Hepatocyte (in vitro differentiated cells): ENCODE measurements around the gene GUCY1A1. TPM values are rescaled to one million over a fixed set of nuclear protein-coding genes. Genes with fewer than 3 reads are reported as not detected.

ENCODE experiments used
- DNase-seq: peaks from one replicate; pipeline ENCODE4 v3.0.0-alpha.2; 2016; ENCODE audit warnings: low spot score
- H2AFZ ChIP-seq: fragments of 200-600 bp; sonication (generic); 2 replicates; pipeline ENCODE4 v1.6.0; 2016; ENCODE audit warnings: antibody characterized with exemption, mild to moderate bottlenecking
- H3K27ac ChIP-seq: fragments of 200-600 bp; sonication (generic); 2 replicates; pipeline ENCODE4 v1.5.1; 2016; ENCODE audit warnings: mild to moderate bottlenecking
- H3K27me3 ChIP-seq: fragments of 200-600 bp; sonication (generic); 2 replicates; pipeline ENCODE4 v1.6.1; 2016
- H3K36me3 ChIP-seq: fragments of 200-600 bp; sonication (generic); replicated peaks from 2 replicates; pipeline ENCODE4 v1.5.1; 2016; ENCODE audit warnings: low read depth; ENCODE audit not compliant: insufficient read depth
- H3K4me1 ChIP-seq: fragments of 200-600 bp; sonication (generic); 2 replicates; pipeline ENCODE4 v1.5.1; 2016; ENCODE audit warnings: mild to moderate bottlenecking, moderate library complexity; ENCODE audit not compliant: insufficient read depth
- H3K4me2 ChIP-seq: fragments of 200-600 bp; sonication (generic); 2 replicates; pipeline ENCODE4 v1.6.0; 2016
- H3K4me3 ChIP-seq: fragments of 200-600 bp; sonication (generic); 2 replicates; pipeline ENCODE4 v1.5.1; 2016; ENCODE audit warnings: mild to moderate bottlenecking
- H3K79me2 ChIP-seq: fragments of 200-600 bp; sonication (generic); 2 replicates; pipeline ENCODE4 v1.6.0; 2017; ENCODE audit warnings: mild to moderate bottlenecking
- H3K9me2 ChIP-seq: fragments of 200-600 bp; sonication (generic); replicated peaks from 2 replicates; pipeline ENCODE4 v1.6.0; 2017; ENCODE audit warnings: mild to moderate bottlenecking; ENCODE audit not compliant: insufficient read depth
- H3K9me3 ChIP-seq: fragments of 200-600 bp; sonication (generic); 2 replicates; pipeline ENCODE4 v1.5.1; 2016; ENCODE audit warnings: low read depth, mild to moderate bottlenecking
- H4K20me1 ChIP-seq: fragments of 200-600 bp; sonication (generic); 2 replicates; pipeline ENCODE4 v1.6.0; 2016; ENCODE audit warnings: mild to moderate bottlenecking; ENCODE audit not compliant: insufficient read depth, poor library complexity, severe bottlenecking
- CTCF ChIP-seq: fragments of 200-600 bp; sonication (generic); IDR thresholded peaks from 2 replicates; pipeline ENCODE4 v1.5.1; 2016; ENCODE audit warnings: antibody characterized with exemption, mild to moderate bottlenecking; ENCODE audit not compliant: poor library complexity
- EZH2 ChIP-seq: fragments of 200-600 bp; sonication (generic); IDR thresholded peaks from 2 replicates; pipeline ENCODE4 v1.6.1; 2016; ENCODE audit warnings: antibody characterized with exemption, mild to moderate bottlenecking, borderline replicate concordance
- EZH2phosphoT487 ChIP-seq: fragments of 200-600 bp; sonication (generic); IDR thresholded peaks from one replicate; pipeline ENCODE4 v1.6.1; 2018; ENCODE audit warnings: antibody characterized with exemption, mild to moderate bottlenecking, low read depth, moderate library complexity; ENCODE audit not compliant: unreplicated experiment, severe bottlenecking
- WGBS: methylation state at CpG from one replicate; pipeline ENCODE4 v1.1.6; 2016; ENCODE audit warnings: low lambda C conversion rate; ENCODE audit errors: missing lambda C conversion rate; 5-methylcytosine and 5-hydroxymethylcytosine counted together
- polyA plus RNA-seq: library from polyadenylated mRNA; unstranded; fragments of >200 nt; fragmentation: Nextera tagmentation; extraction: Ambion mirVana; gene quantifications from 2 replicates; pipeline ENCODE4 v1.2.1, GENCODE V29; 2016
- total RNA-seq: library from RNA; depleted of rRNA; stranded (reverse); fragments of >200 nt; gene quantifications from 2 replicates; pipeline ENCODE4 v1.2.3, GENCODE V29; 2014

GUCY1A1 gene
- total and polyA plus RNA-seq, 2 experiments from 2014 or later: 25.7 to 41.2 TPM

- Histone ChIP-seq H4K20me1 (no peaks in the 10 kb centered on the region), H3K4me2 (peak overlapping the region; percentile 9), H3K9me2 (no peaks in the 10 kb centered on the region), H3K36me3 (no peaks in the 10 kb centered on the region), H3K27me3 (no peaks in the 10 kb centered on the region), H3K9me3 (no peaks in the 10 kb centered on the region), H3K4me3 (no peak overlapping the region), H3K27ac (no peak overlapping the region), H3K79me2 (peaks cover 43% of the 10 kb centered on the region), H3K4me1 (peaks cover 12% of the 10 kb centered on the region), H2AFZ (no peak overlapping the region)
- no peak for TF ChIP-seq EZH2phosphoT487
- no peak for TF ChIP-seq CTCF
- no peak for TF ChIP-seq EZH2
- no peak for DNase-seq
- WGBS: 83% methylated on average over 2 of the region's 2 CpGs
These were observed 22.2 kb downstream of the GUCY1A1 start for GRCh38 chr4:155688860-155689259.

GRCh38 chr4:155690044-155690837 lies 23.6 kb downstream of the GUCY1A1 start:
- Histone ChIP-seq H3K27me3 (no peaks in the 10 kb centered on the region), H3K4me2 (no peak overlapping the region), H3K9me3 (no peaks in the 10 kb centered on the region), H3K27ac (no peak overlapping the region), H2AFZ (no peak overlapping the region), H4K20me1 (no peaks in the 10 kb centered on the region), H3K36me3 (no peaks in the 10 kb centered on the region), H3K79me2 (peaks cover 37% of the 10 kb centered on the region), H3K4me3 (no peak overlapping the region), H3K4me1 (peaks cover 4% of the 10 kb centered on the region), H3K9me2 (no peaks in the 10 kb centered on the region)
- no peak for DNase-seq
- WGBS: 97% methylated on average over 3 of the region's 3 CpGs
- no peak for TF ChIP-seq EZH2phosphoT487
- TF ChIP-seq CTCF: no peak
- no peak for TF ChIP-seq EZH2

DNA sequence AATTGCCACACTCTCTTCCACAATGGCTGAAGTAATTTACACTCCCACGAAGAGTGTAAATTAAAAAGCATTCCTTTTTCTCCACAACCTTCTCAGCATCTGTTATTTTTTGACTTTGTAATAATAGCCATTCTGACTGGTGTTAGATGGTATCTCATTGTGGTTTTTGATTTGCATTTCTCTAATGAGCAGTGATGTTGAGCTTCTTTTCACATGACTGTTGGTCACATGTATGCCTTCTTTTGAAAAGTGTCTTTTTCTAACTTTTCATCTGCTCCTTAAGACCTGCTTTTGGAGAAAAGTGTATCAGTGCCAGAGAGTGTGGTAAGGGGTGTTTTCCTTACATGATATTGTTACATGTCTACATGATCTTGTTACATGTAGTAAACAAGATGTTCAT lies 25.7 kb downstream of the GUCY1A1 start:
- WGBS: 92% methylated on average over 1 of the region's 1 CpG
- H4K20me1 ChIP-seq: no peaks in the 10 kb centered on the region
- no peaks in the 10 kb centered on the region for H3K27me3 ChIP-seq

More for the DNA sequence above, 25.7 kb downstream of the GUCY1A1 start:
- Histone ChIP-seq H3K36me3 (no peaks in the 10 kb centered on the region), H3K9me3 (no peaks in the 10 kb centered on the region), H3K9me2 (no peaks in the 10 kb centered on the region), H3K79me2 (peaks cover 21% of the 10 kb centered on the region), H2AFZ (no peak overlapping the region), H3K4me1 (peaks cover 3% of the 10 kb centered on the region), H3K4me2 (no peak overlapping the region), H3K27ac (no peak overlapping the region), H3K4me3 (no peak overlapping the region)
- DNase-seq: no peak
- no peak for TF ChIP-seq EZH2
- no peak for TF ChIP-seq CTCF
- TF ChIP-seq EZH2phosphoT487: no peak
